ENCODE data around the gene PAK4.

PAK4 gene

GRCh38 chr19:39203372-39204341 is 78.1 kb downstream of the PAK4 start, which contains the start of gene SYCN:
Gene SYCN (minus strand): TSS chr19:39204263. CDS start chr19:39204254, 9 bp downstream.
- TF ChIP-seq, protein P1, sequence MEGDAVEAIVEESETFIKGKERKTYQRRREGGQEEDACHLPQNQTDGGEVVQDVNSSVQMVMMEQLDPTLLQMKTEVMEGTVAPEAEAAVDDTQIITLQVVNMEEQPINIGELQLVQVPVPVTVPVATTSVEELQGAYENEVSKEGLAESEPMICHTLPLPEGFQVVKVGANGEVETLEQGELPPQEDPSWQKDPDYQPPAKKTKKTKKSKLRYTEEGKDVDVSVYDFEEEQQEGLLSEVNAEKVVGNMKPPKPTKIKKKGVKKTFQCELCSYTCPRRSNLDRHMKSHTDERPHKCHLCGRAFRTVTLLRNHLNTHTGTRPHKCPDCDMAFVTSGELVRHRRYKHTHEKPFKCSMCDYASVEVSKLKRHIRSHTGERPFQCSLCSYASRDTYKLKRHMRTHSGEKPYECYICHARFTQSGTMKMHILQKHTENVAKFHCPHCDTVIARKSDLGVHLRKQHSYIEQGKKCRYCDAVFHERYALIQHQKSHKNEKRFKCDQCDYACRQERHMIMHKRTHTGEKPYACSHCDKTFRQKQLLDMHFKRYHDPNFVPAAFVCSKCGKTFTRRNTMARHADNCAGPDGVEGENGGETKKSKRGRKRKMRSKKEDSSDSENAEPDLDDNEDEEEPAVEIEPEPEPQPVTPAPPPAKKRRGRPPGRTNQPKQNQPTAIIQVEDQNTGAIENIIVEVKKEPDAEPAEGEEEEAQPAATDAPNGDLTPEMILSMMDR (IDR thresholded peaks at IDR 0.05; ENCODE audit: low read depth, low read length), result no peak
- H3K4me3 ChIP-seq (ENCODE audit: low read depth, low read length), result no peak within 1 kb of the TSS

- TF ChIP-seq, protein P1 (IDR thresholded peaks at IDR 0.05; ENCODE audit: low read depth, low read length), result no peak
Observed at GRCh38 chr19:39205449-39205764, 79.8 kb downstream of the PAK4 start.

DNA sequence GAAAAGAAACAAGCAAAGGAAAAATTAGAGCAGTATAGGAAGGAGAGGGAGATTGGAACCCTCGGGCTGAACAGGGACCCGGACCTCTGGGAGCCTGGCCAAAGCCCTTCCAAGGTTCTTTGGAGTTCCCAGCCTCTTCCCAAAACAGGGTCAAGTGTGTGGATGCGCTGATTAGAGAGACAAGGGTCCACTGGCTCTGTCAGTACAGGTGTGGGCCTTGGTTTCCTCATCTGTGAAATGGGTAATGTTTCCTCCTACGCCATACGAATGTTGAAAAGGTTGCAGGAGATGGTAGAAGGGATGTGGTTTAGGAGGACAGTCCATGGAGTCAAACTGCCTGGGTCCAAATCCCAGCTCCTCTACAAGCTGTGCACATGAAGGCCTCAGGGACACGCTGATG is 80.5 kb downstream of the PAK4 start:
- TF ChIP-seq, protein P1 (IDR thresholded peaks at IDR 0.05; ENCODE audit: low read depth, low read length), result no peak
- no peak overlapping the region for H3K4me3 ChIP-seq (ENCODE audit: low read depth, low read length)

More at GRCh38 chr19:39205449-39205764, 79.8 kb downstream of the PAK4 start:
- H3K4me3 ChIP-seq (ENCODE audit: low read depth, low read length), result no peak overlapping the region

DNA sequence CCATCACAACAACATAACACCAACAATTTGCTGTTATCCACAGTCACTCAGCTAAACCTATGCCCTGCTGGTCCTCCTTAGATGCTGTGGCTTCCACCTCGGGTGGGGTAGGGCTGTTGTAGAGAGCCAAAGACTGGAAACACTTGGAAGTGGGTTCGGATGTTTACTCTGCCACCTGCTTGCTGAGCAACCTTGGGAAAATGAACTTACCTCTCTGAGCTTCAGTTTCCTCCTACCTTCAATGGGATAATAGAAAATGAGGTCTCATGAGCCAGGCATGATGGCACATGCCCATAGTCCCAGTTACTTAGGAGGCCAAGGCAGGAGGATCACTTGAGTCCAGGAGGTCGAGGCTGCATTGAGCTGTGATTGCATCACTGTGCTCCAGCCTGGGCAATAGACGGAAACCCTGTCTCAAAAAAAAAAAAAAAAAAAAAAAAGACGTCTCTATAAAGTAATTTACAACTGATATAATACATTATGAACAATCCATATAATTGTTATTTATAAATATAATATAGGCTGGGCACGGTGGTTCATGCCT is 81.8 kb downstream of the PAK4 start:
- H3K4me3 ChIP-seq (ENCODE audit: low read depth, low read length), result no peak overlapping the region
- TF ChIP-seq, protein P1 (IDR thresholded peaks at IDR 0.05; ENCODE audit: low read depth, low read length), result no peak

DNA sequence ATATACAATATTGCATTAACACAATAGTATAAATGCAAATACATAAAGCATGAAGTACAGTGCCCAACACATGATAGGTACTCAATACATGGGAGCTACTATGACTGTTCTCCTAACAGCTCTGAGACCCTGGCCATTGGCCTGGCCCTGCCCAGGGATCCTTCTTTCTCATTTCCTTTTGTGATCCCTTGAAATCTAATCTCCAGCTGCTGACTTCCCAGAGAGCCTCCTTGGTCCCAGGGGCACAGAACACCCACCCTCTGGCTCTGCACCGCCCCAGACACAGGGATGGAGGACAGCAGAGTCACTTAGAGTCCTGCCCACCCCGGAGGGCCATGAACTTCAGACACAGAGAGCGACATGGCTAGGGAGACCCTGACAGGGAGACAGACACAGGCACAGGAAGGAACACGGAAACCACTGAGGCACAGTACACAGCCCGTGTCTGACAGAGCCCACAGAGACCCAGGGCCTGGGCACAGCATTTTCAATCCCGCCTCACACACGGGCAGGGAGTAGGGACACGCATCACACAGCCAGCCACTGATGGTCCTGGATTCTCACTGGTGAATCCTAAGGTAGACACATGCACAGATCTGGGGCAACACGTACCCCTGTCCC is 82.7 kb downstream of the PAK4 start:
- H3K4me3 ChIP-seq (ENCODE audit: low read depth, low read length), result no peak overlapping the region
- TF ChIP-seq, protein P1 (IDR thresholded peaks at IDR 0.05; ENCODE audit: low read depth, low read length), result no peak

DNA sequence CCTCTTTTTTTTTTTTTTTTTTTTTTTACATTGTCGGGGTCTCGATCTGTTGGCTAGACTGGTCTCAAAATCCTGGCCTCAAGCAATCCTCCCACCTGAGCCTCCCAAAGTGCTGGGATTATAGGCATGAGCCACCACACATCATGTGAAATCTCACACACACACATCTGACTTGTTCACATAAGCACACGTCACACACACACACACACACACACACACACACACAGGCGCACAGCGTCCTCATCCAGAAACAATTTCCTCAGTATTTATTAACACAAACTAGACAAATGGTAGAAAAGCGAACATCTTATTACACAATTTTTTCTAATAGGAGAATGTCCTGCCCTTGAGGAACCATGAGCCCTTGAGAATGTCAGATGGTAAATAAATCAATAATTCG is 83.6 kb downstream of the PAK4 start:
- TF ChIP-seq, protein P1 (IDR thresholded peaks at IDR 0.05; ENCODE audit: low read depth, low read length), result no peak
- no peak overlapping the region for H3K4me3 ChIP-seq (ENCODE audit: low read depth, low read length)

Measured in WI38 (cell line).